Activated naive CD4-positive, alpha-beta T cell treated with anti-CD3 and anti-CD28 coated beads, Interleukin-2, amount 50 U/mL, for 16 hours (primary cell): ENCODE data around the gene CPAMD8.
"Not testable (repeated sequence)": the region's sequence is repeated elsewhere in the genome, so short reads cannot be mapped to it uniquely, and the experiment has no call there.

Experiments used
- DNase-seq: peaks from one replicate; pipeline ENCODE4 v3.0.0-alpha.2; 2020

Gene CPAMD8

DNA sequence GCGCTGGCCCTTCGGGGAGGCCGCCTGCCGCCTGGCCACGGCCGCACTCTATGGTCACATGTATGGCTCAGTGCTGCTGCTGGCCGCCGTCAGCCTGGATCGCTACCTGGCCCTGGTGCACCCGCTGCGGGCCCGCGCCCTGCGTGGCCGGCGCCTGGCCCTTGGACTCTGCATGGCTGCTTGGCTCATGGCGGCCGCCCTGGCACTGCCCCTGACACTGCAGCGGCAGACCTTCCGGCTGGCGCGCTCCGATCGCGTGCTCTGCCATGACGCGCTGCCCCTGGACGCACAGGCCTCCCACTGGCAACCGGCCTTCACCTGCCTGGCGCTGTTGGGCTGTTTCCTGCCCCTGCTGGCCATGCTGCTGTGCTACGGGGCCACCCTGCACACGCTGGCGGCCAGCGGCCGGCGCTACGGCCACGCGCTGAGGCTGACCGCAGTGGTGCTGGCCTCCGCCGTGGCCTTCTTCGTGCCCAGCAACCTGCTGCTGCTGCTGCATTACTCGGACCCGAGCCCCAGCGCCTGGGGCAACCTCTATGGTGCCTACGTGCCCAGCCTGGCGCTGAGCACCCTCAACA lies 136.6 kb downstream of the CPAMD8 start:
- no peak for DNase-seq

DNA sequence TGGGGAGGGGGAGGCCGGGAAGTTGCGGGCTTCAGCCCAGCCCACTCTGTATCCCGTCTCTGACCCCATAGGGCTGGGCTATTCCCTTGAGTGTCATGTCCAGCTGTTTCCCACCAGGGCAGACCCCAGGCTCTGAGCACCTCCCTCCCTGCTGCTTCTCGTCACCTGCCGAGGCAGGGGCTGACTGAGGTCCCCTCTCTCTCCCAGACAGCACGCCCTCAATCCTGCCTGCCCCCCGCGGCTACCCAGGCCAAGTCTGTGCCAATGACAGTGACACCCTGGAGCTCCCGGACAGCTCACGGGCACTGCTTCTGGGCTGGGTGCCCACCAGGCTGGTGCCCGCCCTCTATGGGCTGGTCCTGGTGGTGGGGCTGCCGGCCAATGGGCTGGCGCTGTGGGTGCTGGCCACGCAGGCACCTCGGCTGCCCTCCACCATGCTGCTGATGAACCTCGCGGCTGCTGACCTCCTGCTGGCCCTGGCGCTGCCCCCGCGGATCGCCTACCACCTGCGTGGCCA lies 137.2 kb downstream of the CPAMD8 start:
- no peak for DNase-seq

DNA sequence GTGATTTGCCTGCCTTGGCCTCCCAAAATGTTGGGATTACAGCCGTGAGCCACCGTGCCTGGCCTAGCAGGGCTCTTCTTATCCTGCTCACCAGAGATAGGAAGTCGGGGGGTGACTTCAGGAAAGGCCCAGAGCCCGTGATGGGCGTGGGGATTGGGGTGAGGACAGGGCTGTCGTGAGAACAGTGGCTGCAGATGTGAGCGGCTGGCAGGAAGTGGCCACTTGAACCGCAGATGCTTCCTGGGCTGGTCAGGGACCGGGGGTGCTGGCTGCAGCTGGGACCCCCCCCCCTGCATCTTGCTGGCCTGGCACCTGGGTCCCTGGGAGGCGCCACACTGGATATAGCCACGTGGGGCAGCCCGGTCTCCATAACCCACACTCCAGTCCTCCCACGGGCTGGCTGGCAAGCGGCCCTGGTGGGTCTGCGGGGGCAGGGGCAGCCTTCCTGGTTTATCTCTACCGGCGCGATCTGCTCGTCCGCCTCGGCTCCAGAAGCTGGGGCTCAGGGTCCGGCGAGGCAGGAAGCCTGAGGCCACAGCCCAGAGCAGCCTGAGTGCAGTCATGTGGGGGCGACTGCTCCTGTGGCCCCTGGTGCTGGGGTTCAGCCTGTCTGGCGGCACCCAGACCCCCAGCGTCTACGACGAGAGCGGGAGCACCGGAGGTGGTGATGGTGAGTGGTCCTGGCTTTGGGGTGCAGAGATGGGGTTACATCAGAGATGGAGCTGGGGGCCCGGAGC lies 137.8 kb downstream of the CPAMD8 start, which contains the start of gene F2RL3:
TSS of gene F2RL3 (plus strand) at position 371 of the 737 bp plus-strand sequence. CDS start at position 562, 191 bp downstream.
- no peak for DNase-seq

DNA sequence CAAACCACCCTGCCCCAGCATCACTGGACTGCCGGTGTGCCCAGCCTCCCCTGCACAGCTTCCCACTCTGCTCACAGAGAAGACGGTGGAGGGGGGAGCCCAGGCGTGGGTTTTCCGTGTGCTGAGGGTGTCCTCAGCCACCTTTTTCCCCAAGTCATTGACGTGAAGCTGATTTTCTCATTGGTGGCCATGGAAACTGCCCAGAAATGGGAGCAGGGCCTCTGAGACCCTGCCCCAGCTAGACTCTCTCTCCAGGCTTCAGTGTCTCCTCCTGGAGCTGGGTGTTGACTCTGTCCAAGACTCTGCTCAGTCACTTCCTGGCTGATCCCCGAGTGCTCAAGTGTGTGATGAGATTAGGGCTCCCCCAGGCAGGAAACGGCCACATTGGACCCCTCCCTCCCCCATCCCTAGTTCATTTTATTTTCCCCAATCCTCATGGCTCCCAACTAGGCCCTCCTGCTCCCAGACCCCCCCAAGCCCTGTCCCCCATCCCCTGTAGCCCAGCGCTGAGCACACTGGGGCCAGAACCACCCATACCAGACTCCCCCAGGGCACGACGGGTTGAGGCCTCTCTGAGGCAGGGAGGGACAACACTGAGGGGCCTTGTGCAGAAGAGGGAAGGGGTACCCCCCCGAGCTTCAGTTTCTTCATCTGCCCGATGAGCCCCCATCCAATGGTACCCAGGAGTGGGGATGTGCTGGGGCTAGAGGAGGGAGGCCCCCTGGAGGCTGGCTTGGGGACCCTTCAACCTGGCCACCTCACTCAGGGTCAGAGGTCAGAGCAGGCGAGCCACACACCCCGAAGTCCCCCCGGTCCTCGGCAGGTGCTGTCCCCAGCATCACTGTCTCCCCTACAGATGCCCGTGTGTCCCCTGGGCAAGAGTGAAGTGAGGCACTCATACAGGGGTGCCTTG lies 139.0 kb downstream of the CPAMD8 start:
- no peak for DNase-seq

DNA sequence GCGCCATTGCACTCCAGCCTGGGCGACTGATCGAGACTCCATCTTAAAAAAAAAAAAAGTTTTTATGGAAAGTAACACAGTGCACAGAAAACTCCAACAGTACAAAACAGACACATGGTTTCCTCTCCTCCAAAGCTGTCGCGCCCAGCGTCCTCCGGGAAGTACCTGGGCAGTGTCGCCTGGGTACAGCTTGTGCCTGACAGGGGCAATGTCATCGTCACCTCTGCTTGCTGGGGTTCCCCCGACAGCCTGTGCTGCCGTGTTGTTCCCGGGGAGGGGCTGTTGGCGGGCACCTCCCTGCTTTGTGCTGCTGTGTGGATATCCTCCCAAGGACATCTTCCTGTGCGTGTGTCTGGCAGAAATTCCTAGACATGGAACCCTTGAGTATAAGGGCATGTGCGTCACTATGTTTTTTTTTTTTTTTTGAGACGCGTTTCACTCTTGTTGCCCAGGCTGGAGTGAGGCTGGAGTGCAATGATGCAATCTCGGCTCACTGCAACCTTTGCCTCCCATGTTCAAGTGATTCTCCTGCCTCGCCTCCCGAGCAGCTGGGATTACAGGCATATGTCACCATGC lies 140.2 kb downstream of the CPAMD8 start:
- DNase-seq, result no peak

DNA sequence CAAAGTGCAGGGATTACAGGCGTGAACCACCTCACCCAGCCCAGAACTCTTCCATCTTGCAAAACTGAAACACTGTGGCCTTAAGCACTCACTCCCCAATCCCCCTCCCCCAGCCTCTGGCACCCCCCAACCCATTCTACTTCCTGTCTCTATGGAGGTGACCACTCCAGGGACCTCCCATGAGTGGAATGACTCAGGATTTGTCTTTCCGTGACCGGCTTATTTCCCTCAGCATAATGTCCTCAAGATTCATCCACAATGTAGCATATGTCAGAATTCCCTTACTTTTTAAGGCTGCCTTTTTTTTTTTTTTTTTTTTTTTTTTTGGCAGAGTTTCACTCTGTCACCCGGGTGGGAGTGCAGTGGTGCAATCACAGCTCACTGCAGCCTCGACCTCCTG lies 141.4 kb downstream of the CPAMD8 start:
- DNase-seq, result no peak

DNA sequence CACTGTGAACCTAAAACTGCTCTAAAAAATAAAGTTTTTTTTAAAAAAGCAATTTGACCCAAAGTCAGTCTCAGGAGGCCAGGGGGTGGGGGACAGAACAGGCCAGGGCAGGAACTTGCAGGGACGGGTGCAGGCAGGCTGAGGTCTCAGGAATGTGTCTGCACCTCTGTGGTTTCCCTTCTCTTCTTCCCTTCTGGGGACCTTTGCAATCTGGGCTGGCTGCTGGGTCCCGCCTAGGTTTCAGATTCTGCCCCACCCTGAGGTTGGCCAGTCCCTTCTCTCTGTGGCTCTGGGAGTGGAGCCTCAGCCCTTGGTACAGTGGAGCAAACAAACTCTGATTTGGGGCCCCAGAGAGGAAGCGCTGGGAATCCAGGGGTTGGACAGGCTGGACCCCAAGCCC lies 143.1 kb downstream of the CPAMD8 start:
- DNase-seq, result no peak

DNA sequence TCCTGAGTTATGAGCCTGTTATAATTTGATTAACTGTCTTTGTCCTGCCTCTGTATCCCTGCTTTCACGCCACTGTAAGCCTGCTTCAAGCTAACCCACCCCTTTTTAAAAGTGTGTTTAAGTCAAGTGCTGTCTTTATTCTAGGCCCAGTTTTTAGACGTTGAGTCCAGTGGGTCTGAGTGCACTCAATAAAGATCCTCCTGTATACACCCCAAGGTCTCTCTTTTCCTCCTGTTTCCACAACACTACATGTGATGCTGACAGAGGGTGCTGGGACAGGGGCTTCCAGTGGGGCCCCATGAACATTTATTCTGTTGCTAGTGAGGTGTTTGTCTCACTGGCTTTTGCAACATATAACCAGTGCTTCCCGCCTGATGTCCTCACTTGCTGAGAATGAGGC lies 144.5 kb downstream of the CPAMD8 start:
- DNase-seq, result no peak

DNA sequence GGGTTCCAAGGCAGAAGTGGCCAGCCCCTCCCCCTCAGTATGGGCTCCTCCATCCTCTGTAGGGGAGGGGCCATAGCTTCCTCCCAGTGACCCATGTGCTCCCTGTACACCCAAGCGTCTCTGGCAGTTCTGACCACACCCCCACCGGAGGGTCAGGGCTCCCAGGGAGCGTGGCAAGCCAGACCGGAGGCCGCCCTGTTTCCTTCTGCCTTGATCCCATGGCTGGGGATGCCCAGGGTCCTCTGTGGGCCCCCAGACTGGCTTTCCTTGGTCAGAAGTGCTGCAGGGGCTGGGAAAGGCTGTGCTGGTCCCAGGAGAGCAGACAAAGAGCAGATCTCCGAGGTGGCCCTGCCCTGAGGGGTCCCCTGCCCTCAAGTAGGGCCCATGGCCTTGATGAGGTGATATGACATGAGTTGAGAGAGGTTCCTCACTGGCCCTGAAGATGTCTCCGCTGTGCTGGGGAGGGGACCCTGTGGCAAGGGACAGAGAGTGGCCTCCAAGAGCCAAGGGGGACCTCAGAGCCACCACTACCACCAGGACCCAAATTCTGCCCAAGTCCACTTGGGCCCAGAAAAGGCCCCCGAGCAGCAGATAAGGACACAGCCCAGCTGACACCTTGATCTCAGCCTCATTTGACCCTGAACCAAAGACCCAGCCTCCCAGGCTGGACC lies 145.6 kb downstream of the CPAMD8 start:
- no peak for DNase-seq

DNA sequence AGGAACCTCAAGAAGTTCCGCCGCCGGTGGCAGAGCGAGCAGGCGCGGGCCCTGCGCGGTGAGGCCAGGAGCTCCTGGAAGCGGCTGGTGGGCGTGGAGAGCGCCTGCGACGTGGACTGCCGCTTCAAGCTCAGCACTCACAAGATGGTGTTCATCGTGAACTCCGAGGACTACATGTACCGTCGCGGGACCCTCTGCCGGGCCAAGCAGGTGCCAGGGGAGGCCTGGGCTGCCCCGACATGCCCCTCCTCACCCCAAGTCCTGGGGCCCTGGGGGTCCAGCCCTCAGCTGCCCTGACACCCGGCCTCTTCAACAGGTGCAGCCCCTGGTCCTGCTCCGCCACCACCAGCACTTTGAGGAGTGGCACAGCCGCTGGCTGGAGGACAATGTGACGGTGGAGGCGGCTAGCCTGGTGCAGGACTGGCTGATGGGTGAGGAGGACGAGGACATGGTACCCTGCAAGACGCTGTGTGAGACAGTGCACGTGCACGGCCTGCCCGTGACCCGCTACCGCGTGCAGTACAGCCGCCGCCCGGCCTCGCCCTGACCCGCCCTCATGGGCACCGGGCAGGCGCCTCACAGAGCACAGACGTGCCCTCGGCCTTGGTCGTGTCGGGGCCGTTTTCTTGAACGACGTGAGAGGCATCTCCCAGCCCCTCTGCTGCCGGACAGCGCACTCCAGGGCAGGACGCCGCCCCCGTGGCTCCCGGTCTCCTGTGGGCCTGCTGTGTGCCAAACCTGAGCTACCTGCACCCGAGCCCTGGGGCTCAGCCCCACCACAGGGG lies 148.2 kb downstream of the CPAMD8 start:
- no peak for DNase-seq

DNA sequence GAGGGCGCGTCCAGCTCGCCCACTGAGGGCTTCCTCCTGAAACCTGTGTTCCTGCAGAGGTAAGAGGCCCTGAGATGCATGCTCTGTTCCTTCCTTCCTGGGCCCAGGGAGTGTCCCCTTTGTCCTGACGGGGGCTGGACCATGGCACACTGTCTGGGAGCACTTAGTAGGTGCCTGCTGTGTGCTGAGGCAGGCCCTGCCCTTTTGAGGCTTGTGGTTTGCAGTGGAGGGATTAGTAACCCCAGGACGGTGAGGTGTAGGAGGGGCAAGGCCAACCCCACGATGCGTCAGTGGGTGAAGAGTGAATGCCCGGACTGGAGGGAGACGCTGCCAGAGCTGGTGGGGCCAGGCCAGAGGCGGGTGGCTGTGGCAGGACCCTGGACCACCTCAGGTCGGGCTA lies 149.0 kb downstream of the CPAMD8 start:
- no peak for DNase-seq

DNA sequence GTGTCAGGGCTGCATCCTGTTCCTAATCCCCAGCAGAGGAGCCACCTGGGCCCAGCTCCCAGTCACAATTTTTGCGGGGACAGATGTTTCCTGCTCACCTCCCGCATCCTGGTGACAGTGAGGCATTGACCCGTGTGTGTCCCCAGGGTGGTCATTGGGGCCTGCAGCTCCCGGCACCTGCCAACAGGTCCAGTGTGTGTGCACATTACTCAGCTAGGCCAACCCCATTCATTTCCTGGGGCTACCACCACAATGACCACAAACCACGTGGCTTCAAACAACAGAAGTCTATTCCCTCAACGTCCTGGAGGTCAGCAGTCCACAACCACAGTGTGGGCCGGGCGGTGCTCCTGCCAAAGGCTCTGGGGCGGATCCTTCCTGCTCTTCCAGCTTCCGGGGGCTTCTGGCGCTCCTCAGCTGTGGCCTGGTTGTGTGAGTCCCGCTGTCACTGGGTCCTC lies 149.7 kb downstream of the CPAMD8 start:
- no peak for DNase-seq

DNA sequence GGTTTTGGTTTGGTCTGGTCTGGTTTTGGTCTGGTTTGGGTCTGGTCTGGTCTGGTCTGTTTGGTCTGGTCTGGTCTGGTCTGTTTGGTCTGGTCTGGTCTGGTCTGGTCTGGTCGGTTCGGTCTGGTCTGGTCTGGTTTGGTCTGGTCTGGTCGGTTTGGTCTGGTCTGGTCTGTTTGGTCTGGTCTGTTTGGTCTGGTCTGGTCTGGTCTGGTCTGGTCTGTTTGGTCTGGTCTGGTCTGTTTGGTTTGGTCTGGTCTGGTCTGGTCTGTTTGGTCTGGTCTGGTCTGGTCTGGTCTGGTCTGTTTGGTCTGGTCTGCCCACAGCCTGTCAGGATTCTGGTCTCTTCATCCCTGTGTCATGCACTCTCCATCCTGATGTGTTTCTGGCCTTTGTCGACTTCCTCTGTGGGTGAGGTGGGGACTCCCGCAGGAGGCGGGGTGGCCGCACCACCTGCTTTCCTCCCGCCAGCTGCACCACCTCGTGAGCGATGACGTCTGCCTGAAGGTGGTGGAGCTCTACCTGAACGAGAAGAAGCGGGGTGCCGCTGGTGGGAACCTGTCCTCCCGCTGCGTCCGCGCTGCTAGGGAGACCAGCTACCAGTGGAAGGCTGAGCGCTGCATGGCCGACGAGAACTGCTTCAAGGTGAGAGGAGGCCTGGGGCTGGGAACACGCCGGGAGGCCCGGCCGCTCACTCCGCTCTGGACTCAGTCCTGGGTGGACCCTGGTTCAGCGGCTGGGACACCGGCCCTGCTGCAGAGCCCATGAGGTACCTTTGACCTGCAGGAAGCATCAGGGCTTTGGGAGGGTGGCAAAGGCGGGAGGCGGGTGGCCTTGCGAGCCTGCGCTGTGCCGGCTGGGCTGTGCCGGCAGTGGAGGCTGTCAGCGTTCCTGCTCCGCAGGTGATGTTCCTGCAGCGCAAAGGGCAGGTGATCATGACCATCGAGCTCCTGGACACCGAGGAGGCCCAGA lies 150.7 kb downstream of the CPAMD8 start:
- no peak for DNase-seq

DNA sequence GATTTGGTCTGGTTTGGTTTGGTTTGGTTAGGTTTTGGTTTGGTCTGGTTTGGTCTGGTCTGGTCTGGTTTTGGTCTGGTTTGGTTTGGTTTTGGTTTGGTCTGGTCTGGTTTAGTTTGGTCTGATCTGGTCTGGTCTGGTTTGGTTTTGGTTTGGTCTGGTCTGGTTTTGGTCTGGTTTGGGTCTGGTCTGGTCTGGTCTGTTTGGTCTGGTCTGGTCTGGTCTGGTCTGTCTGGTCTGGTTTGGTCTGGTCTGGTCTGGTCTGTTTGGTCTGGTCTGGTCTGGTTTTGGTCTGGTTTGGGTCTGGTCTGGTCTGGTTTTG lies 151.7 kb downstream of the CPAMD8 start:
- not testable (repeated sequence) for DNase-seq

DNA sequence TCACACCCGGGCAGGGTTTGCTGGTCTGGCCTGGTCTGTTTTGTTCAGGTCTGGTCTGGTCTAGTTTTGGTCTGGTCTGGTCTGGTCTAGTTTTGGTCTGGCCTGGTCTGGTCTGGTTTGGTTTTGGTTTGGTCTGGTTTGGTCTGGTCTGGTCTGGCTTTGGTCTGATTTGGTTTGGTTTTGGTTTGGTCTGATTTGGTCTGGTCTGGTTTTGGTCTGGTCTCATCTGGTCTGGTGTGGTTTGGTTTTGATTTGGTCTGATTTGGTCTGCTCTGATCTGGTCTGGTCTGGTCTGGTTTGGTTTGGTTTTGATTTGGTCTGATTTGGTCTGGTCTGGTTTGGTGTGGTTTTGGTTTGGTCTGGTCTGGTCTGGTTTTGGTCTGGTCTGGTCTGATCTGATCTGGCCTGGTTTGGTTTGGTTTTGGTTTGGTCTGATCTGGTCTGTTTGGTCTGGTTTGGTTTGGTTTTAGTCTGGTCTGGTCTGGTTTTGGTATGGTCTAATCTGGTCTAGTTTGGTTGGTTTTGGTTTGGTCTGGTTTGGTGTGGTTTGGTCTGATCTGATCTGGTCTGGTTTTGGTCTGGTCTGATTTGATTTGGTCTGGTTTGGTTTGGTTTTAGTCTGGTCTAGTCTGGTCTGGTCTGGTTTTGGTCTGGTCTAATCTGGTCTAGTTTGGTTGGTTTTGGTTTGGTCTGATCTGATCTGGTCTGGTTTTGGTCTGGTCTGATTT lies 152.2 kb downstream of the CPAMD8 start:
- DNase-seq, result no peak

DNA sequence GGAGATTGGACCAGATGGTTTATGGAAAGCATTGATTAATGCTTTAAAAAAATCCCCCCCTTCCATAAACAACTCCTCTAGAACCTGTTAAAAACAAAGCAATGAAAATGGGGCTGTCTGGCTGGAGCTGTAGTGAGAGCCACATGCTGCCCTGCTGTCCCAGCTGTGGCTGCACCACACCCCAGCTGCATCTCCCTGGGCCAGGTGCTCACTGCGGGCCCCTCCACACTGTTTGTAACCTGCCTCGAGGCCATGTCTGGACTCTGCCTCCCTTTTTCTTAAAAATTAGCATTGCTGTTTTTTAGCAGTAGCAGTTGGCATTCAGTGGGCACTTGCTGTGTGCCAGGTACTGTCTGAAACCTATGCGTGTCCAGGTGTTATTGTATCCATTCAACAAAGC lies 153.0 kb downstream of the CPAMD8 start:
- DNase-seq, result no peak

DNA sequence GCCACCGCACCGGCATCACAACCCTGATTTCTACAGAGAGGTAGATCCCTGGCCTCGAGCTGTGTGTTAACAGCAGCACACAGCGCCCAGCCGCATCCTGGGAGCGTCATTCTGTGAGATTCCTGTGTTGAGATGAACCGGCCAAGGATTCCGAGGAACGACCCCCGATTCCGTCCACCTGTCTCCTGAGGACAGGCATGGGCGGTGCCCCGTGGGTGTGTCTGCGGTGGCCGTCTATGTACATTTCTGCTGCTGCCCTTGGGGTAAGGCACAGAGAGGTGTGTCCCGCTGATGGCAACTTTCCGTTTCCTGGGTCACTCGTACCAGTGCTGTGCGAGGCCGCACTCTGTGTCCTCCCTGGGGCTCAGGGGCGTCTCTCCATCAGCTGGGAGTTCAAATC lies 153.9 kb downstream of the CPAMD8 start:
- no peak for DNase-seq

DNA sequence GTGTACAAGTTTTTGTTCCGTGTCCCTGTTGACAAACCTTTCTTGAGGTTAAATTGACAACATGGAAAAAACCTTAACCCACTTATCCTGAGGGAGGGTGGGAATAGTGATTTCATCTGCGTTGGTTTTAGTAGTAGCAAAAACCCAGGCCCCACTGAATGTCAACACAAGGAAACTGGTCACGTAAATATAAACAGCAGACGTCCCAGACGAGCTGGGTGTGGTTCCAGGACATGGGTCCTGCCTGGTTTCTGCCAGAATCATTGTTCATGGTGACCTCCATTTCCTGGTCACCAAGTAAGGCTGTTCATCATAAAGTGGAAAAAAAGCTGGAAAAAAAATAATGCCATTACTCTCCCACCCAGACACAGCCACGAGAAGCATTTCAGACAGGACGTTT lies 154.7 kb downstream of the CPAMD8 start:
- DNase-seq, result no peak

DNA sequence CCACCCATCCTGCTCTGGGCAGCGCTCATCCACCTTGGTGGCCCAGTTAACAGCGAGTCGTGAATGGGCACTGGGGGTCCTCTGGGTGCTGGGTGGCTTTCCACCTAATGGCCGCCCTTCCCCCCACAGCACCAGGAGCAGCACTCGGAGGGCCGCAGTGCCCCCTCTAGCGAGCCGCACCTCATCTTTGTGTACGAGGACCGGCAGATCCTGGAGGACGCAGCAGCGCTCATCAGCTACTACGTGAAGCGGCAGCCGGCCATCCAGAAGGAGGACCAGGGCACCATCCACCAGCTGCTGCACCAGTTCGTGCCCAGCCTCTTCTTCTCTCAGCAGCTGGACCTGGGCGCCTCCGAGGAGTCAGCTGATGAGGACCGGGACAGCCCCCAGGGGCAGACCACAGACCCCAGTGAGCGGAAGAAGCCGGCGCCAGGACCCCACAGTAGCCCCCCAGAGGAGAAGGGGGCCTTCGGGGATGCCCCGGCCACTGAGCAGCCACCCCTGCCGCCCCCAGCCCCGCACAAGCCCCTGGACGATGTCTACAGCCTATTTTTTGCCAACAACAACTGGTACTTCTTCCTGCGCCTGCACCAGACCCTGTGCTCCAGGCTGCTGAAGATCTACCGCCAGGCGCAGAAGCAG lies 157.2 kb downstream of the CPAMD8 start:
- DNase-seq, result no peak
